GM18951 (cell line): Measurements from ENCODE around the gene BRAT1.
"Not testable (repeated sequence)": the region's sequence is repeated elsewhere in the genome, so short reads cannot be mapped to it uniquely, and the experiment has no call there.

Experiments
- POLR2A ChIP-seq: IDR thresholded peaks from 4 replicates; pipeline ENCODE4 v1.6.1; 2011; ENCODE audit warnings: mild to moderate bottlenecking; ENCODE audit not compliant: insufficient read length, insufficient read depth; ENCODE audit errors: extremely low read depth
- in situ Hi-C: fragments of 300-500 bp; cut with MboI; formaldehyde crosslinking; loops from one replicate; pipeline ENCODE4 v1.12.0; 2022; ENCODE audit warnings: low sequenced_read_pairs, mixed read lengths, inconsistent platforms; ENCODE audit not compliant: unreplicated experiment

Gene BRAT1

GRCh38 chr7:2593036-2593727, 37.9 kb upstream of the BRAT1 start:
- in situ Hi-C loops, result no loop called here
- TF ChIP-seq POLR2A, result no peak

GRCh38 chr7:2592375-2592865, 37.1 kb upstream of the BRAT1 start:
- no peak for TF ChIP-seq POLR2A
- in situ Hi-C loops, result no loop called here

GRCh38 chr7:2589941-2590340, 34.6 kb upstream of the BRAT1 start:
- in situ Hi-C loops, result not testable (repeated sequence)

- in situ Hi-C loops, result no loop called here
- no peak for TF ChIP-seq POLR2A
Measured at GRCh38 chr7:2589341-2589740, 34.0 kb upstream of the BRAT1 start.

GRCh38 chr7:2587778-2588177, 32.5 kb upstream of the BRAT1 start:
- in situ Hi-C loops, result no loop called here

GRCh38 chr7:2587134-2587533, 31.8 kb upstream of the BRAT1 start:
- no peak for TF ChIP-seq POLR2A
- in situ Hi-C loops, result no loop called here

More at GRCh38 chr7:2587778-2588177, 32.5 kb upstream of the BRAT1 start:
- TF ChIP-seq POLR2A, result no peak

GRCh38 chr7:2586326-2587020, 31.1 kb upstream of the BRAT1 start:
- in situ Hi-C loops, result no loop called here
- TF ChIP-seq POLR2A, result no peak

- TF ChIP-seq POLR2A, result no peak
- in situ Hi-C loops, result no loop called here
Measured at GRCh38 chr7:2585446-2585845, 30.1 kb upstream of the BRAT1 start.

GRCh38 chr7:2583798-2584580, 28.7 kb upstream of the BRAT1 start:
- in situ Hi-C loops, result no loop called here
- TF ChIP-seq POLR2A, result no peak

- in situ Hi-C loops, result no loop called here
- no peak for TF ChIP-seq POLR2A
Measured at GRCh38 chr7:2582006-2582735, 26.8 kb upstream of the BRAT1 start.

- in situ Hi-C loops, result no loop called here
- TF ChIP-seq POLR2A, result no peak
Measured at GRCh38 chr7:2580636-2581035, 25.3 kb upstream of the BRAT1 start.

GRCh38 chr7:2577914-2578680, 22.8 kb upstream of the BRAT1 start:
- no peak for TF ChIP-seq POLR2A
- in situ Hi-C loops, result no loop called here
